T47D (cell line): Measurements from ENCODE around the gene OR4N2.

ENCODE experiments used
- DNase-seq, 2 experiments: peaks; one replicate each; pipeline versions ENCODE4 v3.0.0 to v3.0.0-alpha.2; 2011 to 2012; ENCODE audit warnings: low read depth in 1 of 2, low spot score in 1 of 2
- JUND ChIP-seq: IDR thresholded peaks from 2 replicates; pipeline ENCODE4 v1.6.1; 2012; ENCODE audit warnings: low read depth
- in situ Hi-C: cut with HindIII; loops from 2 replicates; pipeline ENCODE4 v1.10.0; 2016; ENCODE audit warnings: low sequenced_read_pairs, low pct_unique_long_range_greater_than_20kb

OR4N2 gene

DNA sequence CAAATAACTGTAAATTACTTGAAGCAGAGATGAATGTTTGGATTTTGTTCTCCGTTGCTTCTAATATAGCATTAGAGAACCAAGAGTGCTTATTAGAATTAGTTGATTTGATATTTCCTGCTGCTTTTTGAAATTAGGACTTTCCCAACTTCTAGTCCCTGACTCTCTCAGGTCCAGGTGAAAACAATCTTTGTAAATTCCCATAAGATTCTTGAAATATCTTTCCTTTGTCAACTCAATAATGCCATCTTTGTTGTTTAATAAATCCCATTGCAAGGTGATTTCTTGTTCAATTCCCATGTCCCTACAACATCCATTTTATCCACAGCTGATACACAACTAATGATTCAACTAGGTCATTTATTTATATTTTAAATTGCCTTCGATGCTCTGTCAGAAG lies 71.3 kb downstream of the OR4N2 start, which contains the start of gene OR4K2:
OR4K2 (plus strand) TSS at position 301 of the 400 bp plus-strand sequence. CDS start 1,126 bp downstream, outside the sequence.
- TF ChIP-seq JUND = no peak
- DNase-seq = no peak
- in situ Hi-C loops = no loop called here

DNA sequence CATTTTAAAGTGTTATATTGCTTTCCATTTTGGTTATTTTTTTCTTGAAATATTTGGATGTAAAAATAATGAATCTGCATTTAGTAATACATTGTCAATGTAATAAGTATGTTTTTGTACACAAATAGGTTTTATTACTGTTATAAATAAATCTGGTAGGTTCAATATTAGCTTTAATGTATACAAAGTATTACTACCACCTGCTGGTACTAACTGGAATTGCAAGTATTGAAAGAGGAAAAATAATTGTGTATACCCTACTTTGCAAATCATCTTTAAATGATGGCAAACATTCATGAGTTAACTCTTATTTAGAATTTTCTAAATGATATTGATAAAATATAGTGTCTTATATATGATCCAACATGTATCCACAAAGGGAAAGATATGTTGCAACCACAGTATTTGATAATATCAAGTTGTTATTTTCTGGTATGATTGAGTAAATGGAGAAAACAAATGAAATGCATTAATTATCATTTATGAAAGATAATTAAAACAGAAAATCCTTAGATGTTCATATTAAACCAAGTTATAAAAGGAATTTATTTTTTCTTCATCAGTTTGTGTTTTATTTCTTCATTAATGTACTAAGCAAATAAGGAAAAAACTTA lies 74.6 kb downstream of the OR4N2 start:
- TF ChIP-seq JUND = no peak
- in situ Hi-C loops = no loop called here
- peak in 1 of 2 experiments; percentile 17 for DNase-seq
